ENCODE results near the gene ALDH3A1.

Gene ALDH3A1

GRCh38 chr17:19759568-19760549, 11.8 kb upstream of the ALDH3A1 start:
- no peak for DNase-seq (ENCODE audit: low read depth)

DNA sequence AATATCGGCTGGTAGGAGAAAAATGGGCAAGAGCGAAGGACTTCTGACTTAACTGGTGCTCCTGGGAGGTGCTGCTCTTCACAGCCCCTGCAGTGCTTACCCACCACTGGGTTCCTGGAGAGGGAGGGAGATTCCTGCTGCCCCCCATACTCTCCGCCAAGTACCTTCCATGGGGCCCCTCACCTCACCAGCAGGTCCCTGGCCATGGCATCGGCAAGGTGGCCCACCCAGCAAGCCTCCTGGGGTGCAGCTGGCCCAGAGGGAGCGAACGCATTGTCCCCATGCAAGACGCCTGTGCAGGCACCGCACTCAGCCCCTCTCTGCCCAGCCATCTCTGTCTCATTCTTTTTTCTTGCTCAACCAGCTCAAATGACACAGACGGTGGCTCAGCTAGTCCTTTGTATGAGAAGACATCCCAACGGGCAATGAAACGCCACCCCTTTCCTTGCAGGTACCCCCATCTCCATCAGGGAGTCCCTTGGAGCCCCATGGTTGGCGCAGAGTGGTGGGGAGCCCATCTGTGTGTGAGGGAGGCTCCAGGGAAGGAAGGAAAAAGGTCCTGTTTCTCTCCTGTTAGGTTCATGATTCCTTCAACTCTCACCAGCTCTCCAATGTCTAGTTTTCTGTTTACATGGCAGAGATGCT, 9.6 kb upstream of the ALDH3A1 start:
- no peak for DNase-seq (ENCODE audit: low read depth)

- DNase-seq (ENCODE audit: low read depth), result no peak
Measured at GRCh38 chr17:19756546-19756945, 8.4 kb upstream of the ALDH3A1 start.

DNA sequence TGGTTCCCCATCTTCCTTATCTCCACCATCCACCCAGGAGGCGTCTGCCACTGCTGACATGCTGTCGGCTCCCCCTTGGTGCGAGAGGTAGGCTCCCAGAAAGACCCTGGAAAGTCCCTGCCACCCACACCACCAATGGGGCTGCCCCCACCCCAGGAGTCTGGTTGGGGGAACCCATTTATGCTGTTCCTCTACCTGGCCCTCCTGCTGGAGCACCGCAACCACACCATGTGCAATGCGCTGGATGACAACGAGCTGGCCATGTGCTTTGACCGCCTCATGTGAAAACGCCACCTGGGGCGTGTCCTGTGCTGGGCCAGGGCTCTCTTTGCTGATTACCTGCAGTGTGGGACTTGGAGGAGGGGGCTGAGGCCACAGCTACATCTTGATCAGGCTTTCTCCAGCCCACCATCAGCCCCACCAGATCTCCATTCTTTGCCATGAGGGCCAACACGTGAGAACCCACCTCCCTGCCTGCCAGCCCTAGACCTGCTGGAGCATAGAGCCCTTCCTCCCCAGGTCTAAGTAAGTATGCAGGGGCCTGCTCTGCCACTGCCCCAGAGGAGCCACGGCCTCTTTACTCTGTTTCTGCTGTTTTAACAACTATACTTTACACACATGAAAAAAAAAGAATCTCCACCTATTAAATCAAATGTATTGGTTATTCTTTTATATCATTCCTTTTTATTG, 7.9 kb upstream of the ALDH3A1 start:
- no peak for DNase-seq (ENCODE audit: low read depth)

DNA sequence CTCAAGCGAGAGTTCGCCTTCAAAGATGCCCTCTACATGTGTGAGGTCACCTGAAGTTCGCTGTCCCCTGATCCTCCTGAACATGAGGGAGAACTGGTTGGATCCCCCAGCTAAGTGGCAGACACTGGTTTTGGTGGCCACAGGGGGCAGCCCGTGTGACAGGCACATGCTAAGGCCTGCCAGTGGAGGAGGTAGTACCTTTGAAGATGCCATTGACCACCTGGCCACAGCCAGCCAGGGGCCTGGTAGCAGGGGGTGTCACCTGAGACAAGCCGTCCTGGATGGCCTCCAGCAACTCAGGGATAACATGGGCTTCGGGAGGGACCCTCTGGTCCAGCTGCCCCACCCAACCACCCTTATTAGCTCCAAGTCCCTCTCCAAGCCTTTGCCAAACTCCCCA, 7.3 kb upstream of the ALDH3A1 start:
- no peak for DNase-seq (ENCODE audit: low read depth)

GRCh38 chr17:19753661-19754463, 5.8 kb upstream of the ALDH3A1 start:
- DNase-seq (ENCODE audit: low read depth), result peak; percentile 58

DNA sequence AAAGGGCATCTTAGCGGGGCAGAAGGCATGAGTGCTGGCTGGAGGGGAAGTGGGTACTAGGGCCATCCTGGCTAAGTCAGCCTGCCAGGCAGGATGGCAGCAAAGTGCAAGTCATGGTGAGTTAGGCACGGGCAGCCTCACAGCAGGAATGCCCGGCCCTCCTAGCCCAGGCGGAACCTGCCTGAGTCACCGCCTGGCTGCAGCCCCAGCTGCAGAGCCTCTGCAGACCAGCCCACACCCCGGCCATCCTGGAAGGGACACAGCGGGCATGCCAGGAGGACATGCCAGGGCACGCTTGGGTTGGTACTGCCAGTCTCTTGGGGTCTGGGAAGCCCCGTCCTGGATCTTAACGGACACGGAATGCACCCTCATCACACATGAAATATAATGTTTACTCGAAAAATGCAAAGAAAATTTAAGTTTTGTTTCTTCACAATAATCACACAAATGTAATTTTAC, 5.0 kb upstream of the ALDH3A1 start:
- DNase-seq (ENCODE audit: low read depth), result peak; percentile 98

DNA sequence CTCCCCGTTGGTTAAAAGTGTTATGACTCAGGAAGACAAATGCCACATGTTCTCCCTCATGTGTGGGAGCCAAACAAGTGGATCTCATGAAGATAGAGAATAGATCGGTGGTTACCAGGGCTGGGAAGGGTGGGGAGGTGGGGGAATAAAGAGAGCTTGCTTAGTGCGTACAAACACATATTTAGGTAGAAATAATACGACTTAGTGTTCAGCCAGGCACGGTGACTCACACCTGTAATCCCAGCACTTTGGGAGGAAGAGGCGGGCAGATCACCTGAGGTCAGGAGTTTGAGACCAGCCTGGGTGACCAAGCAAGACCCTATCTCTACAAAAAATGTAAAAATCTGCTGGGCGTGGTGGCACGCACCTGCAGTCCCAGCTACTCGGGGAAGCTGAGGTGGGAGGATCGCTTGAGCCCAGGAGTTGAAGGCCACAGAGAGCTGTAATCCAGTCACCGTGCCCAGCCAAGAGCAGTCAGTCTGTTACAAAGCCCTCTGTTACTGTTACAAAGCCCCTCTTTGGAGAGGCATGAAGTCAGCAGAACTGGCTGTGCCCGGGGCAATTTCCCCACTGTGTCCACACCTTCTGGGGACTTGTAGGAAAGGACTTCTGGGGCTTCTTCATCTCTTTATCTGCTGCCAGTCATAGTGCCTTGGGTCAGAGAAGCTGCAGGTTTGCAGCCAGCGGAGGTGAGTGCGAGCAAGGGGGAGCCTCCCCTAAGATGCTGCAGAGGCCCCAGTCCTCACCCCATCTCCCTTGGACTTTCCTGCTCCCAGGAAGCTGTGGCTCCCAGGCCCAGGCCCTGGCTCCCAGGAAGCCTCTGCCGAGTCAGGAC, 4.3 kb upstream of the ALDH3A1 start:
- no peak for DNase-seq (ENCODE audit: low read depth)

DNA sequence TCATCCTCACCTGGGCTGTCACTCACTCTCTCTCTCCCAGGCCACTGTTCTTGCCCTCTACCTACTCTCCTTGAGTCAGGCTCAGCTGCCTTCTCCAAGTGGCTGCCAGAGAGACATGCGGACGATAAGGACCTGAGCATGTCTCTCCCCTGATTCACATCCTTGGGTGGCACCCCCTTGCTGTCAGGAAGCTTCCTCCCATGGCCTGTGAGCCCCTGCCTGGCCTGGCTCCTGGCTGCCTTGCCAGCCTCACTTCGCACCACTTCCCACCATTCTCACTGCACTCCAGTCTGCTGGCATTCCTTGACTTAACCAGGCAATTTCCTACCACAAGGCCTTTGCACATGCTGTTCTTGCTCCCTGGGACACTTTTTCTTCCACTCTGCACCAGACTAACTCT, 2.7 kb upstream of the ALDH3A1 start:
- no peak for DNase-seq (ENCODE audit: low read depth)

DNA sequence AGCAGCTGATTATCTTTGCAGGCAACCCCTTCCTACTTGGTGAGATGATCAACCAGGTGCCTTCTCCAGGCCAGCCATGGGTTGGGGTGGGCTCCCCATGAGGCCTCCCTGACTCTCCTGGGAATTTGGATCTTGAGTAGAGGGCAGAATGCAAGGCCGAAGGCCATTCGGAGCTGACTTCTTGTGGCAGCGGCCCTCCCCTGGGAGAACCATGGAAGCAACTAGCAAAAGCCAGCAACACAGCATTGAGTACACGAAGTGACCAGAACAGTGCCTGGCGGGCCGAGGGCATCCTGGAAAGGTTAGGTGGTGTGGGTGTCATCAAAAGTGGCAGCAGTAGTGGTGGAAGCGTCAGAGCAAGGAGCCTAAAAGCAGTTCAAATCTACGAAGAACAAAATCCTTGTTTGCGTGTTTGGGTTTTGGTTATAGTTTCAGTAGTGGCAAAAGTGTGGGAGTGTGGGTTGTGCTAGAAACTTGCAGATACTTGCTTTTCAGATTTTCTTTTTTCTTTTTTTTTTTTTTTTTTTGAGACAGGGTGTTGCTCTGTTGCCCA, 2.0 kb upstream of the ALDH3A1 start:
- no peak for DNase-seq (ENCODE audit: low read depth)

DNA sequence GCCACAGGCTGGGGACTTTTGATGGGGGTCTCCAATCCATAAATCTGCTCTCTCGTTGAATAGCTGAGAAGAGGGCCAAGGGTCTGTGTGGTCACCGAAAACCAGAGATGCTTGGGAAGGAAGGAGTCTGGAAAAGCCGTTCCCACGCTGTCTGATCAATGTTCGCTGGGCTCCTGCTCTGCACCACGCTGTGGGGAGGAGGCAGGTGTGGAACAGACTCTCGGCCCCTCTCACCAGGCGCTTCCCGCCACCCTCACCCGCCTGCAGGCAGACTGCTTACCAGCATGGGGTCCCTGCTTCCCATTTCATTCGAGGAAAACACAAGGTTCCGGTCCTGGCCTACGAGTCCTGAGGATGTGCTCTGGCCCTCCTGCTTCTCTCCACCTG, 702 bp upstream of the ALDH3A1 start:
- DNase-seq (ENCODE audit: low read depth), result no peak

DNA sequence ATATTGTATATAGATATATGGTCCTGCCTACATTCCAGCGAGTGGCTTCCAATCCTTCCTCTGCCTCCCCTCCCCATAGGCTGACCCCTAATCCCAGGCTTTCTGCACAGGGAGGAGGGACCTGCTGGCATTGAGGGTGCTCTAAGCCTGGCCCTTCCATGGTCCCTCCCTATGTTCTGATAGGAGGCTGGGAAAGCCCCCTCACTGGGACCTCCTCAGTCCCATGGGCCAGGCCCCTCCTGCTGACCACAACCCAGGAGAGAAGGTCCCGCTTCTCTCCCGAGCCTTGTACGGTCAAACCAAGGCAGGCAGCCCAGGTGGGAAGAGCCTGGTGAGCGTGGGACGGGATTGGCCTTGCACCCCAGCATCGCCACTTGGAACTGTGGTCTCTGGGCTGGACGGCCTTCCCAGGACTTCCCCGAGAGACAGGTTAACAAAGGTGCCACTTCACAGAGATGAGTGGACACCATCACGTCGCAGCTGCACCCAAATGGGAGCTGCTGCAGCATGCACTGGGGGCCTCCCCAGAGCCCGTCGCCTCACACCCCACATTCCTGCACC, 859 bp downstream of the ALDH3A1 start:
- no peak for DNase-seq (ENCODE audit: low read depth)

DNA sequence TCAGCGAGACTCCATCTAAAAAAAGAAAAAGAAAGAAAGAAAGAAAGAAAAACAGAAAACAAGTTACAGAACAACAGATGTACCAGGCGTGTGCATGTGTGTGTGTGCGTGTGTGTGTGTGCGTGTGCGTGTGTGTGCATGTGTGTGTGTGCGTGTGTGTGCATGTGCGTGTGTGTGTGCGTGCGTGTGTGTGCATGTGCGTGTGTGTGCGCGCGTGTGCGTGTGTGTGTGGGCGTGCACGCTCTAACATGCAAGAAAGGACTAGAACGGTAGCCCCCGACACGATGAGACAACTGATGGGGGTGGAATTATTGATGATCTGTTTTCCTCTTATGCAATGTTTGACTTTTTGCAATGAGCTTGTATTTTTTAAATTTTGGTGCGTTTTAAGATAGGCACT, 1.6 kb downstream of the ALDH3A1 start:
- no peak for DNase-seq (ENCODE audit: low read depth)

GRCh38 chr17:19744922-19745757, 3.0 kb downstream of the ALDH3A1 start:
- DNase-seq (ENCODE audit: low read depth), result peak; percentile 63

DNA sequence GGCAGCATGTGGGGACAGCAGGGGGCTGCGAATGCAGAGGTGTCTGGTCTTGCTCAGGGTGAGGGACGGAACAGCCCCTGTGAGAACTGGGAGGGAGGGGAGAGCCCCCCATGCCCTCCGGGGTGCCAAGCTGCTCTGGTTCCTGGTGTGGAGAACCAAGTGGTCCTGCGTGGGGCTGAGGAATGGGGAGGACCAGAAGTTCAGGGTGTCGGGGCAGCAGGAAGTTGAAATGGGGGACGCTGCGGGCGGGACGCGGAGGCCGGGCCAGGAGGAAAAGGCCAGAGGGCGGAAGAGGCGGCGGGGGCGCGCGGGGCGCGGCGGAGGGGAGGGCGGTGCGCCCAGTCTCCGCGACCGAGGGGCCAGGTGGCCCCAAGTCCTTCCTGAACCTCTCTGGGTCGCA, 3.6 kb downstream of the ALDH3A1 start:
- no peak for DNase-seq (ENCODE audit: low read depth)

DNA sequence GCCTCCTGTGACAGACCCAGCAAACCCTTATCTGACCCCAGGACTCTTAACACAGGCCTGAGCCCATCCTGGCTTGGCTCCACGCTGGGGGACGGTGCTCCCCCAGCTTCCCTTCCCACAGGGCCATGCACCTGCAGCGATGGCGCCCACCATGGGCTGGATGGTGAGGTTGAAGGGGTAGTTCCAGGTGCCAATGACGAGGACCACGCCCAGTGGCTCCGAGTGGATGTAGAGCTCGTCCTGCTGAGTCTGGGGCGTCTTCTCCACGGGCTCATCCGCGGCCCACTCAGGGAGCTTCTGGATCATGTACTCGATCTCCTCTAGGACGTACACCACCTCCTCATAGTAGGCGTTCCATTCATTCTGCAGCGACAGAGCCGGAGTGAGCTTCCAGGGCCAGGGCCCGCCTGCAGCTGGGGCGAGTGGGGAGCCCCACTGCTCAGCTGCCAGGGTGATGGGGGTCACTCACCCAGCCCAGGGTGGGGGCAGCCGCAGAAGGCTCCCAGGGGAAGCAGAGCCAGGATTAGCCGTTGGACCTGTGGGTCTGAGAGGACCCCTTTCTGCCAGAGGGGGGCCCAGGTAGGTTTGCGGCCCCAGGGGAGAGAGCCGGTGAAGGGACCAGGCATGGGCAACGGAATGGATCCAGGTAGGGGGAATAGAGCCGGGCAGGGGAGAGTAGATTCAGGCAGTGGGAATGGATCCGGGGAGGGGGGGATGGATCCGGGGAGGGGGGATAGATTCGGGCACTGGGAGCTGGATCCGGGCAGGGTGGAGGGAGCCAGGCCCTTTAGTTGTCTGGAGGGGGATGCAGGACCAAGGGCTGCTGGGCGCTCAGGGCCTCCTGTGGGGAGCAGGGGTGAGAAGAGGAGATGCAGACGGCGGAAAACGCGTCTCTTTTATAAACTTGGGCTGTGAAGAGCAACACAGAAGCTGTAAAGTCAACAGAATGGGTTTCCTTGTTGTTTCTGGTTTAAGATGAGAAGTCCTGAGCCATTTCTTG, 4.7 kb downstream of the ALDH3A1 start:
- no peak for DNase-seq (ENCODE audit: low read depth)

DNA sequence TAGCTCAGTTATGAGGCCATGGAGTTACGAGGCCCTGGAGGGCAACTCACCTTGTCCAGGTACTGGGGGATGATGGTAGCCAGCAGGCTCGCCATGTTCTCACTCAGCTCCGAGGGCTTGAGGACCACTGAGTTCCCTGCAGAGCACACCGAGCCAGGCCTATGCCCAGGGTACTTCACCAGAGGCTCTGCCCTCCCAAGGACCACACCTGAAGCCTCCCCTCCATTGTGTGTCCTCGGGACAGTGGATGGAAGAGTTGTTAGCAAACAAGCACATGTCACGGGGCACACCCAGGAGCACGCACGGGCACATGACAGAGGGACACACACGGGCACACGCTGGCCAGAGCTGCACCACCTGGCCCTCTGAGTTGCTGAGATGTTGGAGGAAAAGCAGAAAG, 5.6 kb downstream of the ALDH3A1 start:
- no peak for DNase-seq (ENCODE audit: low read depth)

- no peak for DNase-seq (ENCODE audit: low read depth)
Measured at GRCh38 chr17:19741832-19742457, 6.2 kb downstream of the ALDH3A1 start.
